Vagina (tissue), 2 donors: Measurements from ENCODE around the gene HNRNPH2.

Experiments
- CTCF ChIP-seq, 3 experiments: fragments of 450-650 bp in 2 of 3; fragments of 200-600 bp in 1 of 3; sonication (generic) in 1 of 3; IDR thresholded peaks; one replicate each; pipeline ENCODE4 v1.5.1; 2017 to 2019; ENCODE audit warnings: antibody characterized with exemption in 3 of 3, mild to moderate bottlenecking in 2 of 3, moderate library complexity in 2 of 3
- POLR2AphosphoS5 ChIP-seq, 2 donors: sonication (generic); formaldehyde crosslinking; IDR thresholded peaks; one replicate each; pipeline ENCODE4 v1.9.0; 2017; ENCODE audit warnings: antibody characterized with exemption in 2 of 2, mild to moderate bottlenecking in 2 of 2, low read depth in 1 of 2; ENCODE audit not compliant: insufficient read depth in 1 of 2

GRCh38 chrX:101408532-101408841 is 465 bp downstream of the HNRNPH2 start:
- TF ChIP-seq CTCF (IDR thresholded peaks at IDR 0.05), result no peak
- TF ChIP-seq POLR2AphosphoS5 (IDR thresholded peaks at IDR 0.05; ENCODE audit: insufficient read depth in 1 of 2, low read depth in 1 of 2), result no peak
